GM23338 (cell line): ENCODE measurements around the gene WNT6. TPM values are rescaled to one million over a fixed set of nuclear protein-coding genes. Genes with fewer than 3 reads are reported as not detected.

Source experiments
- ATAC-seq: fragments of 200-7000 bp; cut with Tn5 transposase; 3 replicates; pipeline ENCODE4 v1.9.1; 2020
- DNase-seq: peaks from one replicate; pipeline ENCODE4 v3.0.0-alpha.2; 2015; ENCODE audit warnings: low spot score
- H2AFZ ChIP-seq: fragments of 200-600 bp; sonication (generic); 2 replicates; pipeline ENCODE4 v1.8.0; 2016; ENCODE audit warnings: antibody characterized with exemption, mild to moderate bottlenecking, moderate library complexity
- H3F3A ChIP-seq: fragments of 200-600 bp; sonication (generic); replicated peaks from 2 replicates; pipeline ENCODE4 v1.8.0; 2017; ENCODE audit warnings: antibody characterized with exemption, mixed run types, low read depth
- H3K27ac ChIP-seq: fragments of 200-600 bp; sonication (generic); 2 replicates; pipeline ENCODE4 v1.6.1; 2016; ENCODE audit warnings: low read depth
- H3K27me3 ChIP-seq: fragments of 200-600 bp; sonication (generic); 2 replicates; pipeline ENCODE4 v1.8.0; 2016; ENCODE audit warnings: mild to moderate bottlenecking, mixed run types, moderate library complexity; ENCODE audit not compliant: insufficient read depth
- H3K36me3 ChIP-seq: fragments of 200-600 bp; sonication (generic); 2 replicates; pipeline ENCODE4 v1.8.0; 2016; ENCODE audit warnings: mild to moderate bottlenecking; ENCODE audit not compliant: insufficient read depth
- H3K4me1 ChIP-seq: fragments of 200-600 bp; sonication (generic); 2 replicates; pipeline ENCODE4 v1.8.0; 2016; ENCODE audit warnings: mild to moderate bottlenecking, moderate library complexity; ENCODE audit not compliant: insufficient read depth
- H3K4me2 ChIP-seq: fragments of 200-600 bp; sonication (generic); 2 replicates; pipeline ENCODE4 v1.7.1; 2017; ENCODE audit warnings: mixed run types
- H3K4me3 ChIP-seq: fragments of 200-600 bp; sonication (generic); 2 replicates; pipeline ENCODE4 v1.6.1; 2016; ENCODE audit warnings: mixed run types
- H3K79me2 ChIP-seq: fragments of 200-600 bp; sonication (generic); replicated peaks from 2 replicates; pipeline ENCODE4 v1.8.0; 2017; ENCODE audit warnings: mild to moderate bottlenecking; ENCODE audit not compliant: insufficient read depth
- H3K9me2 ChIP-seq: fragments of 200-600 bp; sonication (generic); 2 replicates; pipeline ENCODE4 v1.8.0; 2017; ENCODE audit not compliant: insufficient read depth
- H4K20me1 ChIP-seq: fragments of 200-600 bp; sonication (generic); replicated peaks from 2 replicates; pipeline ENCODE4 v1.8.0; 2017; ENCODE audit warnings: mild to moderate bottlenecking; ENCODE audit not compliant: insufficient read depth
- H3K27ac Mint-ChIP-seq: 2 replicates; pipeline ENCODE4 v1.8.0; 2020; ENCODE audit warnings: inconsistent platforms, mild to moderate bottlenecking, moderate library complexity, mixed read lengths
- H3K27me3 Mint-ChIP-seq: 3 replicates; pipeline ENCODE4 v1.8.0; 2022; ENCODE audit warnings: low read depth, mild to moderate bottlenecking, moderate library complexity, mixed read lengths, inconsistent platforms; ENCODE audit not compliant: insufficient read depth, poor library complexity
- H3K36me3 Mint-ChIP-seq: 3 replicates; pipeline ENCODE4 v1.8.0; 2021; ENCODE audit warnings: low read depth, mild to moderate bottlenecking, inconsistent platforms, moderate library complexity, mixed read lengths
- H3K4me1 Mint-ChIP-seq: 3 replicates; pipeline ENCODE4 v1.8.0; 2020; ENCODE audit warnings: mild to moderate bottlenecking, inconsistent platforms, mixed read lengths
- H3K4me3 Mint-ChIP-seq: 3 replicates; pipeline ENCODE4 v1.8.0; 2021; ENCODE audit warnings: moderate library complexity, mild to moderate bottlenecking, inconsistent platforms, mixed read lengths
- H3K9me3 Mint-ChIP-seq: 3 replicates; pipeline ENCODE4 v1.8.0; 2020; ENCODE audit warnings: moderate library complexity, mild to moderate bottlenecking, inconsistent platforms, mixed read lengths
- CREB1 ChIP-seq: fragments of 250-450 bp; sonication (Bioruptor Pico); IDR thresholded peaks from 2 replicates; pipeline ENCODE4 v1.5.0; 2020; ENCODE audit warnings: low read depth, mild to moderate bottlenecking, moderate library complexity
- CTCF ChIP-seq, 2 experiments: fragments of 200-600 bp in 1 of 2; sonication (generic) in 1 of 2; conservative IDR thresholded peaks; 2 replicates each; pipeline versions ENCODE4 v1.5.1 to v1.6.1; 2016 to 2017; ENCODE audit warnings: antibody characterized with exemption in 2 of 2, low read depth in 2 of 2, mild to moderate bottlenecking in 2 of 2, moderate library complexity in 1 of 2
- ETS1 ChIP-seq: IDR thresholded peaks from 2 replicates; pipeline ENCODE4 v1.6.1; 2016; ENCODE audit warnings: antibody characterized with exemption
- EZH2 ChIP-seq: fragments of 200-600 bp; sonication (generic); IDR thresholded peaks from one replicate; pipeline ENCODE4 v1.8.0; 2017; ENCODE audit warnings: antibody characterized with exemption, mild to moderate bottlenecking, low read depth; ENCODE audit not compliant: unreplicated experiment
- EZH2phosphoT487 ChIP-seq: fragments of 200-600 bp; sonication (generic); IDR thresholded peaks from one replicate; pipeline ENCODE4 v1.8.1; 2018; ENCODE audit warnings: antibody characterized with exemption; ENCODE audit not compliant: unreplicated experiment
- JUNB ChIP-seq: IDR thresholded peaks from one replicate; pipeline ENCODE4 v1.6.1; 2016; ENCODE audit warnings: antibody characterized with exemption; ENCODE audit not compliant: unreplicated experiment
- NANOG ChIP-seq: IDR thresholded peaks from 2 replicates; pipeline ENCODE4 v1.6.1; 2016; ENCODE audit warnings: antibody characterized with exemption, borderline replicate concordance
- POLR2AphosphoS5 ChIP-seq: IDR thresholded peaks from 2 replicates; pipeline ENCODE4 v1.6.1; 2016; ENCODE audit warnings: antibody characterized with exemption, low read depth
- REST ChIP-seq: IDR thresholded peaks from one replicate; pipeline ENCODE4 v1.6.1; 2018; ENCODE audit warnings: antibody characterized with exemption; ENCODE audit not compliant: unreplicated experiment
- STAT1 ChIP-seq: IDR thresholded peaks from one replicate; pipeline ENCODE4 v1.6.1; 2016; ENCODE audit warnings: antibody characterized with exemption; ENCODE audit not compliant: unreplicated experiment
- ZNF114 ChIP-seq: fragments of 250-450 bp; sonication (Bioruptor Pico); IDR thresholded peaks from 2 replicates; pipeline ENCODE4 v1.5.0; 2020; ENCODE audit warnings: mild to moderate bottlenecking, moderate library complexity
- ZNF331 ChIP-seq: fragments of 250-450 bp; sonication (Bioruptor Pico); IDR thresholded peaks from 2 replicates; pipeline ENCODE4 v1.5.0; 2020; ENCODE audit warnings: low read depth, mild to moderate bottlenecking, moderate library complexity
- ZNF462 ChIP-seq: fragments of 250-450 bp; sonication (Bioruptor Pico); IDR thresholded peaks from 2 replicates; pipeline ENCODE4 v1.5.0; 2020; ENCODE audit warnings: mild to moderate bottlenecking, moderate library complexity
- polyA plus RNA-seq: library from polyadenylated mRNA; unstranded; fragments of >200 nt; fragmentation: Nextera tagmentation; extraction: Ambion mirVana; gene quantifications from 2 replicates; pipeline ENCODE4 v1.2.1, GENCODE V29; 2016
- total RNA-seq: library from RNA; depleted of rRNA; stranded (reverse); fragments of >200 nt; shearing (Covaris generic); gene quantifications from 2 replicates; pipeline ENCODE4 v1.2.3, GENCODE V29; 2014

The WNT6 gene
- total and polyA plus RNA-seq, 2 experiments from 2014 or later, result not detected

GRCh38 chr2:218910741-218911140 lies 51.1 kb downstream of the WNT6 start:
- H3K9me3 Mint-ChIP-seq, result no peaks in the 10 kb centered on the region
- TF ChIP-seq REST (no peak), POLR2AphosphoS5 (no peak), CTCF (conservative IDR thresholded peaks at IDR 0.05; ENCODE audit: low read depth in 2 of 2) (no peak), ETS1 (no peak), EZH2phosphoT487 (no peak), ZNF331 (CRISPR knock-in tag) (no peak), EZH2 (no peak), ZNF114 (CRISPR knock-in tag) (no peak), JUNB (no peak), ZNF462 (no peak), CREB1 (CRISPR knock-in tag) (no peak), NANOG (no peak), STAT1 (no peak)
- H3K4me1 Mint-ChIP-seq, result peaks cover 15% of the 10 kb centered on the region
- DNase-seq, result no peak
- no peak overlapping the region for H2AFZ ChIP-seq
- H3K27ac Mint-ChIP-seq, result no peak overlapping the region
- H4K20me1 ChIP-seq, result no peaks in the 10 kb centered on the region
- H3K4me3 Mint-ChIP-seq, result no peak overlapping the region
- H3K36me3 Mint-ChIP-seq, result no peaks in the 10 kb centered on the region
- 0 out of 2 replicates have a peak, but pooled peaks cover 3% of the 10 kb centered on the region for H3K9me2 ChIP-seq
- no peaks in the 10 kb centered on the region for H3K79me2 ChIP-seq
- H3K27me3 Mint-ChIP-seq, result peaks cover 18% of the 10 kb centered on the region
- ATAC-seq, result no peak
- H3K27me3 ChIP-seq, result peaks cover 29% of the 10 kb centered on the region
- no peaks in the 10 kb centered on the region for H3F3A ChIP-seq
- H3K4me1 ChIP-seq, result peaks cover 9% of the 10 kb centered on the region; the same call in 1 of the 2 replicates
- H3K4me2 ChIP-seq, result no peak overlapping the region
- no peaks in the 10 kb centered on the region for H3K36me3 ChIP-seq
- H3K27ac ChIP-seq, result no peak overlapping the region
- H3K4me3 ChIP-seq, result no peak overlapping the region
